T47D (cell line): ENCODE data around the gene PALD1.

ENCODE experiments used
- DNase-seq, 2 experiments: peaks; one replicate each; pipeline versions ENCODE4 v3.0.0 to v3.0.0-alpha.2; 2011 to 2012; ENCODE audit warnings: low read depth in 1 of 2, low spot score in 1 of 2
- JUND ChIP-seq: IDR thresholded peaks from 2 replicates; pipeline ENCODE4 v1.6.1; 2012; ENCODE audit warnings: low read depth
- in situ Hi-C: cut with HindIII; loops from 2 replicates; pipeline ENCODE4 v1.10.0; 2016; ENCODE audit warnings: low sequenced_read_pairs, low pct_unique_long_range_greater_than_20kb

PALD1 gene

GRCh38 chr10:70539471-70539870 lies 60.9 kb downstream of the PALD1 start:
- DNase-seq = no peak
- in situ Hi-C loops = no loop called here
- no peak for TF ChIP-seq JUND

GRCh38 chr10:70540089-70540788 lies 61.7 kb downstream of the PALD1 start:
- in situ Hi-C loops = no loop called here
- TF ChIP-seq JUND = no peak
- DNase-seq = no peak

GRCh38 chr10:70540789-70541360 lies 62.3 kb downstream of the PALD1 start:
- no peak for DNase-seq
- in situ Hi-C loops = no loop called here

GRCh38 chr10:70541736-70542564 lies 63.4 kb downstream of the PALD1 start:
- DNase-seq = no peak

More at GRCh38 chr10:70540789-70541360, 62.3 kb downstream of the PALD1 start:
- no peak for TF ChIP-seq JUND

GRCh38 chr10:70542565-70542938 lies 64.0 kb downstream of the PALD1 start:
- DNase-seq = peak in 1 of 2 experiments; percentile 30
- in situ Hi-C loops = no loop called here
- TF ChIP-seq JUND = no peak

More at GRCh38 chr10:70541736-70542564, 63.4 kb downstream of the PALD1 start:
- no peak for TF ChIP-seq JUND
- in situ Hi-C loops = no loop called here

GRCh38 chr10:70543911-70544310 lies 65.3 kb downstream of the PALD1 start:
- in situ Hi-C loops = no loop called here
- no peak for DNase-seq
- TF ChIP-seq JUND = no peak

GRCh38 chr10:70544431-70545340 lies 66.1 kb downstream of the PALD1 start:
- in situ Hi-C loops = no loop called here
- no peak for DNase-seq
- no peak for TF ChIP-seq JUND

GRCh38 chr10:70546584-70546983 lies 68.0 kb downstream of the PALD1 start:
- in situ Hi-C loops = no loop called here
- no peak for TF ChIP-seq JUND
- DNase-seq = no peak

GRCh38 chr10:70549351-70549961 lies 70.9 kb downstream of the PALD1 start:
- no peak for TF ChIP-seq JUND
- in situ Hi-C loops = no loop called here
- DNase-seq = no peak

- in situ Hi-C loops = no loop called here
- DNase-seq = peak in 1 of 2 experiments; percentile 58
- TF ChIP-seq JUND = no peak
Measured at GRCh38 chr10:70549962-70550458, 71.4 kb downstream of the PALD1 start.

- DNase-seq = no peak
- no peak for TF ChIP-seq JUND
- in situ Hi-C loops = no loop called here
Measured at GRCh38 chr10:70550459-70550858, 71.9 kb downstream of the PALD1 start.
